Activated CD4-positive, alpha-beta T cell treated with anti-CD3 and anti-CD28 coated beads for 1 hour (primary cell): Measurements from ENCODE around the gene ARHGEF38.

ENCODE experiments used
- DNase-seq: peaks from one replicate; pipeline ENCODE4 v3.0.0-alpha.2; 2020

The ARHGEF38 gene

DNA sequence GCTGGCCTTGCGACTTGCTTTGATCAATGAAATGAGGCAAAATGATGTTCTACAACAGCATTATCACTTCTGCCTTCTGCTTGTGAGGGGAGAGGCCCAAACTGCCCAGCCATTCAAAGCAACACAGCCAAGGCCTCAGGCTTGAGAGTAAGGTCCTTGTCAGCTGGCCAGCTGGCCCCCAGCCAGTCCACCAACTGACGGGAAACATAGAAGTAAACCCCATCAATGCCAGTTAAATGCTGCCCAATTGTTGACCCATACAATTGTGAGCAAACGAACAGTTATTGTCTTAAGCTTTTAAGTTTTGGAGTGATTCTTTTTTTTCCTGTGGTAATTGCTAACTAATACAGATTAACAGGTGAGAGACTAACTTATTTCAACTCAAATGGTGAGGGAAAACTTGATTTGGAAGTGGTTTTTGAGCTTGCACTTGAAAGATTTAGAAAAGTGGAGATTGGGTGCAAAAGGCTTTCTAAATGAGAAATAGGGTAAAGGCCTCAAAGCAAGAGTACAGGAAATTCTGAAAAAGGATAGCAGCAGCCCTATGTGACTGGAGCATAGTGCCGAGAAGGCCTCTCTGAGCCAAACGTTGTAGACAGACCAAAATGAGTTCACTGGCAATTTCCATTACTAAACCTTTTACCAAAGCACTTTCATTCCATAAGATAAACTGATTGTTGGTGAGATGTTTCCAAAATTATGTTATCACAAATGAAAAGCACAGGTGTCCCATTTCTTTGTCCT is 66.9 kb downstream of the ARHGEF38 start:
- DNase-seq: no peak

GRCh38 chr4:105620640-105621323 is 68.4 kb downstream of the ARHGEF38 start:
- no peak for DNase-seq

GRCh38 chr4:105622269-105622668 is 69.8 kb downstream of the ARHGEF38 start:
- no peak for DNase-seq

- no peak for DNase-seq
These were observed 70.7 kb downstream of the ARHGEF38 start for GRCh38 chr4:105623099-105623498.

DNA sequence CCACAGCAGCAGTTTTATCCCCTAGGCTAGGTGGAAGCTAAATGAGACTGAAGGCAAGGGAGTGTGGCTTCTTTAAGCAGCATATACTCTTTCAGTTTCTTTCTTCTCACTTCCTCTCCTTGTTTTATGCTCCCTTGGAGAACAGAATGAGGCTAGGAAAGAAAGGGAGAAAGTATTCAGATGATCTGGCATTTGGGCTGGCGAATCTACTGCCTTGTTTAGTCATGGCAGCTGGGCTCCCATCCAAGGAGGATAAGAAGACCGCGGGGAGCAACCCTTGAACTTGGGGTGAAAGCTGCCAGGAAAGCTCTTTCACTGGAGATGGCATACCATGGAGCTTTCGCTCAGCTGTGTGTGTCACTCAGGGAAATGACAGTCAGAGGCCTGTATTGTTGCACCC is 72.1 kb downstream of the ARHGEF38 start:
- DNase-seq: no peak

- DNase-seq: no peak
These were observed 72.8 kb downstream of the ARHGEF38 start for GRCh38 chr4:105625214-105625613.

GRCh38 chr4:105626846-105627245 is 74.4 kb downstream of the ARHGEF38 start:
- DNase-seq: no peak

GRCh38 chr4:105627620-105628019 is 75.2 kb downstream of the ARHGEF38 start:
- no peak for DNase-seq

- no peak for DNase-seq
These were observed 78.5 kb downstream of the ARHGEF38 start for GRCh38 chr4:105630670-105631655.

GRCh38 chr4:105631818-105632400 is 79.5 kb downstream of the ARHGEF38 start:
- DNase-seq: no peak

- no peak for DNase-seq
These were observed 80.2 kb downstream of the ARHGEF38 start for GRCh38 chr4:105632599-105632998.

GRCh38 chr4:105633241-105633640 is 80.8 kb downstream of the ARHGEF38 start:
- DNase-seq: no peak

GRCh38 chr4:105634402-105635080 is 82.1 kb downstream of the ARHGEF38 start:
- no peak for DNase-seq

- no peak for DNase-seq
These were observed 85.2 kb downstream of the ARHGEF38 start for GRCh38 chr4:105637408-105638176.

- no peak for DNase-seq
These were observed 89.4 kb downstream of the ARHGEF38 start for GRCh38 chr4:105641845-105642244.

- no peak for DNase-seq
These were observed 91.8 kb downstream of the ARHGEF38 start for GRCh38 chr4:105644257-105644656.

- no peak for DNase-seq
These were observed 93.0 kb downstream of the ARHGEF38 start for GRCh38 chr4:105645440-105645839.

DNA sequence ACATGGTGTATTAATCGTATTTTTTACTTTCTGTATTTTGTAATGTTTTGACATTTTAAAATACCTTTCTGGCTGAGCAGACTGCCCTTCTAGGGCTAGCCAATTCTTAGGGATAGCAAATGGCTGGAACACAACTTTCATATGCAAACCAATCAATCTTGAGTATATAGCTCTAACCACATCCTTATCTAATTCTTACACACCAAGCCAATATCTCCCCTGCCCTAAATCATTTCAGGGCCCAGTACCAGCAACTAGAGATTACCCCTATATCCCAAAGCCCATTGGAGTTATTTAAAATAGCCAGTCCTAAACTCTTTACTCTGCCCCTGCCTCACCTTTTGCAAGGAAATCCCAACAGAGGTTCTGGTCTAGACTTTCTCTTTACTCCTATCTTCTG is 97.8 kb downstream of the ARHGEF38 start:
- DNase-seq: no peak

- no peak for DNase-seq
These were observed 99.5 kb downstream of the ARHGEF38 start for GRCh38 chr4:105651884-105652283.

GRCh38 chr4:105652286-105652888 is 100.0 kb downstream of the ARHGEF38 start:
- no peak for DNase-seq
